Ovary (tissue), 9 donors: Measurements from ENCODE around the gene BIRC7. TPM values are rescaled to one million over a fixed set of nuclear protein-coding genes. Genes with fewer than 3 reads are reported as not detected.

Experiments
- DNase-seq, 5 donors: peaks; one replicate each; pipeline ENCODE4 v3.0.0-alpha.2; 2019 to 2020
- H3K27ac ChIP-seq, 2 donors: fragments of 200-600 bp; one replicate each; pipeline versions ENCODE4 v1.5.1 to v1.8.0; 2019 to 2022
- H3K27me3 ChIP-seq: fragments of 200-600 bp; one replicate; pipeline ENCODE4 v1.8.0; 2022
- H3K36me3 ChIP-seq: fragments of 200-600 bp; sonication (generic); one replicate; pipeline ENCODE4 v1.5.1; 2019
- H3K4me1 ChIP-seq: one replicate; pipeline ENCODE4 v1.8.1; 2013; ENCODE audit warnings: mild to moderate bottlenecking, moderate library complexity; ENCODE audit not compliant: insufficient read depth
- H3K4me3 ChIP-seq: fragments of 200-600 bp; sonication (generic); one replicate; pipeline ENCODE4 v1.5.1; 2017
- H3K9me3 ChIP-seq, 2 donors: fragments of 200-600 bp in 1 of 2; sonication (generic) in 1 of 2; one replicate each; pipeline versions ENCODE4 v1.5.1 to v1.8.1; 2013 to 2019; ENCODE audit warnings: mild to moderate bottlenecking in 1 of 2, moderate library complexity in 1 of 2
- EP300 ChIP-seq: sonication (generic); formaldehyde crosslinking; IDR thresholded peaks from one replicate; pipeline ENCODE4 v1.6.1; 2017; ENCODE audit warnings: antibody characterized with exemption
- POLR2A ChIP-seq: fragments of 450-650 bp; IDR thresholded peaks from one replicate; pipeline ENCODE4 v1.6.1; 2017; ENCODE audit warnings: antibody characterized with exemption, mild to moderate bottlenecking, moderate library complexity
- WGBS, 3 donors: extraction: QIAGEN DNeasy Blood & Tissue Kit in 1 of 3; methylation state at CpG; one replicate each; pipeline versions ENCODE4 v1.1.5 to v1.1.7; 2013 to 2017; 5-methylcytosine and 5-hydroxymethylcytosine counted together
- intact Hi-C, 4 donors: fragments of 100-400 bp; cut with DNase I; formaldehyde crosslinking; loops; one replicate each; pipeline versions ENCODE4 v1.11.0 to v1.15.1; 2022 to 2023
- polyA plus RNA-seq, 2 donors: library from polyadenylated mRNA; stranded (reverse); fragments of 200-250 nt in 1 of 2; fragments of 350-450 nt in 1 of 2; fragmentation: Illumina TruSeq in 1 of 2; extraction: RNeasy Lipid Tissue Mini Kit (QIAGEN cat#74804) in 1 of 2; gene quantifications; one replicate each; pipeline ENCODE4 v1.2.3, GENCODE V29; 2013 to 2014
- total RNA-seq, 7 donors: library from RNA; depleted of rRNA in 2 of 7; stranded (reverse); fragments of >200 nt in 2 of 7; fragmentation: NEBNext Ultra II Directional in 3 of 7; extraction: Animal tissue kit (Norgen Biotek cat#: 25700) in 3 of 7; gene quantifications; one replicate each; pipeline versions ENCODE4 v1.1.0 to v1.2.4, GENCODE V29; 2016 to 2023
- TF ChIP-seq, protein P1 (sequence below), 3 donors: fragments of 450-650 bp in 2 of 3; fragments of 200-600 bp in 1 of 3; IDR thresholded peaks; one replicate each; pipeline versions ENCODE4 v1.5.1 to v1.8.0; 2016 to 2022; ENCODE audit warnings: antibody characterized with exemption in 3 of 3, mild to moderate bottlenecking in 1 of 3
- donor health status: DM: no; HTN: no; CAD: no; lungs with moderate emphysema.
- donor health status: DM: no; HTN: no; CAD: no.
- donor health status: Bipolar disorder and iron deficiency.
- donor health status: DM: yes; HTN: yes; CAD: no.
- donor health status: DM: no; HTN: no; CAD: no.
- donor health status: DM: yes; HTN: yes; CAD: no.

BIRC7 gene
- total and polyA plus RNA-seq, 9 donors: 0.60 to 1.1 TPM; not detected in 7

GRCh38 chr20:63233924-63234323 lies 1.8 kb upstream of the BIRC7 start:
- Histone ChIP-seq H3K4me3 (no peak overlapping the region), H3K36me3 (no peaks in the 10 kb centered on the region), H3K9me3 (no peaks in the 10 kb centered on the region), H3K4me1 (no peaks in the 10 kb centered on the region), H3K27me3 (no peaks in the 10 kb centered on the region), H3K27ac (no peak overlapping the region)
- WGBS, 3 donors: 71 to 83% (median 79%) methylated on average over 14 to 17 of the region's 17 CpGs
- intact Hi-C loops: loop anchor here in 2 of 4 donors (5.0 to 10.0 kb wide), 2 partner anchors 177 to 179 kb away; no protein-coding TSS in a partner anchor
- no peak for DNase-seq
- TF ChIP-seq, protein P1, sequence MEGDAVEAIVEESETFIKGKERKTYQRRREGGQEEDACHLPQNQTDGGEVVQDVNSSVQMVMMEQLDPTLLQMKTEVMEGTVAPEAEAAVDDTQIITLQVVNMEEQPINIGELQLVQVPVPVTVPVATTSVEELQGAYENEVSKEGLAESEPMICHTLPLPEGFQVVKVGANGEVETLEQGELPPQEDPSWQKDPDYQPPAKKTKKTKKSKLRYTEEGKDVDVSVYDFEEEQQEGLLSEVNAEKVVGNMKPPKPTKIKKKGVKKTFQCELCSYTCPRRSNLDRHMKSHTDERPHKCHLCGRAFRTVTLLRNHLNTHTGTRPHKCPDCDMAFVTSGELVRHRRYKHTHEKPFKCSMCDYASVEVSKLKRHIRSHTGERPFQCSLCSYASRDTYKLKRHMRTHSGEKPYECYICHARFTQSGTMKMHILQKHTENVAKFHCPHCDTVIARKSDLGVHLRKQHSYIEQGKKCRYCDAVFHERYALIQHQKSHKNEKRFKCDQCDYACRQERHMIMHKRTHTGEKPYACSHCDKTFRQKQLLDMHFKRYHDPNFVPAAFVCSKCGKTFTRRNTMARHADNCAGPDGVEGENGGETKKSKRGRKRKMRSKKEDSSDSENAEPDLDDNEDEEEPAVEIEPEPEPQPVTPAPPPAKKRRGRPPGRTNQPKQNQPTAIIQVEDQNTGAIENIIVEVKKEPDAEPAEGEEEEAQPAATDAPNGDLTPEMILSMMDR (IDR thresholded peaks at IDR 0.05): no peak
- TF ChIP-seq EP300: no peak
- no peak for TF ChIP-seq POLR2A

- Histone ChIP-seq H3K4me3 (no peak overlapping the region), H3K4me1 (no peaks in the 10 kb centered on the region), H3K27me3 (no peaks in the 10 kb centered on the region), H3K9me3 (no peaks in the 10 kb centered on the region), H3K27ac (no peak overlapping the region), H3K36me3 (no peaks in the 10 kb centered on the region)
- intact Hi-C loops: loop anchor here in 2 of 4 donors (5.0 to 10.0 kb wide), 2 partner anchors 178 to 180 kb away; no protein-coding TSS in a partner anchor
- no peak for DNase-seq
- TF ChIP-seq EP300: no peak
- no peak for TF ChIP-seq POLR2A
- TF ChIP-seq, protein P1 (IDR thresholded peaks at IDR 0.05): no peak
- 14 to 25% (median 18%) methylated on average over 16 to 20 of the region's 20 CpGs for WGBS, 3 donors
These were observed 859 bp upstream of the BIRC7 start for GRCh38 chr20:63234693-63235398.

- Histone ChIP-seq H3K27me3 (no peaks in the 10 kb centered on the region), H3K4me3 (no peak overlapping the region), H3K36me3 (no peaks in the 10 kb centered on the region), H3K4me1 (no peaks in the 10 kb centered on the region), H3K9me3 (no peaks in the 10 kb centered on the region), H3K27ac (no peak overlapping the region)
- intact Hi-C loops: loop anchor here in 1 of 4 donors (10.0 kb wide), 1 partner anchor 181 kb away; no protein-coding TSS in a partner anchor
- TF ChIP-seq POLR2A (no peak), EP300 (no peak)
- TF ChIP-seq, protein P1 (IDR thresholded peaks at IDR 0.05): no peak
- 78 to 84% (median 79%) methylated on average over 23 to 26 of the region's 26 CpGs for WGBS, 3 donors
- no peak for DNase-seq
These were observed 572 bp downstream of the BIRC7 start for GRCh38 chr20:63236116-63236837.

DNA sequence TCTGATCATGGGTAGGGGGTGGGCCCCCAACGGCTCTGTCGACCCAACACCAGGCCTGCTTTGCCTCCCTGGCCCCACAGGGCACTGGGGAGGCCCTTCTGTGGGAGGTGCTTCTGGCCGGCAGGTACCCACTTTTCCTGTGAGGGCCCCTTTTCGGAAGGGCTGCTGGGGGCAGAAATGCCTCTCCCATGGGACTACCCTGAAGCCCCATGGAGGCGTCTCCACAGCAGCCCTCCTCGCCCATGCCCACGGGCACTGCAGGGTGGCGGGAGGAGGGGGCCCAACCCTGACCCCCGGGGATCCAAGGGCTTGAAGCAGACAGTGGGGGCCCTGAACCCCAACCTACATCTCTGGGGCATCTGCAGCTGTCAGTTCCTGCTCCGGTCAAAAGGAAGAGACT lies 2.3 kb downstream of the BIRC7 start:
- WGBS, 3 donors: 46 to 60% (median 56%) methylated on average over 8 to 10 of the region's 10 CpGs
- Histone ChIP-seq H3K9me3 (no peaks in the 10 kb centered on the region), H3K36me3 (no peaks in the 10 kb centered on the region), H3K4me3 (no peak overlapping the region), H3K4me1 (no peaks in the 10 kb centered on the region), H3K27me3 (no peaks in the 10 kb centered on the region), H3K27ac (no peak overlapping the region)
- no peak for TF ChIP-seq POLR2A
- no peak for TF ChIP-seq EP300
- TF ChIP-seq, protein P1 (IDR thresholded peaks at IDR 0.05): no peak
- no peak for DNase-seq
- intact Hi-C loops: loop anchor here in 1 of 4 donors (10.0 kb wide), 1 partner anchor 183 kb away; no protein-coding TSS in a partner anchor
